Measurements from ENCODE around the gene RYR3.

Gene RYR3

DNA sequence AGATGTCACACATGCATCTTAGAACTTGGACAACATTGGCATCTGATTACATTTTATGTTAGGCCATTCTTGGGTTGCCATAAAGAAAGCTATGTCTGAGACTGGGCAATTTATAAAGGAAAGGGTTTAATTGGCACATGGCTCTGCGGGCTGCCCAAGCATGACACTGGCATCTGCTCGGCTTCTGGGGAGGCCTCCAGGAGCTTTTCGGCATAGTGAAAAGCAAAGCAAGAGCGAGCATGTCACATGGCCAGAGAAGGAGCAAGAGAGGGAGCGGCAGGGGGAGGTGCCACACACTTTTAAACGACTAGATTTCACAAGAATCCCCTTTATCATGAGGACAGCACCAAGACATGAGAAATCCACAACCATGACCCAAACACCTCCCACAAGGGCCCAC, 11.3 kb downstream of the RYR3 start:
- DNase-seq: no peak

DNA sequence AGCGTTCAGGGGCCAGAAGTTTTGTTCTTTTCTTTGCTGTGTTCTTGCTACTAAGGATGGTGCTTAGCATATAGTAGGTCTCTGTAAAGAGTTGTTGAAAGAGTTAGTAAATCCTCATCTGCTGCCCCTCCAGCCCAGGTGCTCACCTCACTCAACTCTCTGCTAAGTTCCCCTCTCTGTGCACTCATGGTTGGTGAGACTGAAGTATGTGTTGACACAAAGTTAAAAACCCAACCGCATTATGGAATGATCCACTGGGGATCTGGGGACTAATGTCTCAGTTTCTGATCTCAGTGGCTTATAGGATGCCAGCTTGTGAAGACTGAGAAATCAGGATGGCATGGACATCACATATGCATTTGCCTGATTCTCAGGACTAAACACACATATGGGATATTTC, 13.8 kb downstream of the RYR3 start:
- no peak for DNase-seq

DNA sequence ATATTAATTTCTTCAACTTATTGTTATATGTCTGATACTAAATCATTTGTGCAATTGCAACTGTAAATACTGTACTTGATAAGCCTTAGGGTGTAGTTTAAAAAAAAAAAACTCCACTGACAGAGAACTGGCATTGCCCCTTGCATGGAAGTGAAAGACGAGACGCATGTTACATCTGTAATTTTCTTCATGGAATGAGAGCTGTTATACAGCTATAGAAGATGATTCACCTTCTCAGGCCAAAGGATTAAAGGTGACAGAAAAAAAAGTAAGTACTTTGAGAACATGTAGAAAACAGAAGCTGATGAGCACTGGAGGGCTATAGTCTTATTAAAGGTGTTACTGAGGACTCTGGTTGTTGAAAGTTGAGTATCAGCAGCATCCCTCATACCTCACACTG, 16.1 kb downstream of the RYR3 start:
- DNase-seq: no peak

DNA sequence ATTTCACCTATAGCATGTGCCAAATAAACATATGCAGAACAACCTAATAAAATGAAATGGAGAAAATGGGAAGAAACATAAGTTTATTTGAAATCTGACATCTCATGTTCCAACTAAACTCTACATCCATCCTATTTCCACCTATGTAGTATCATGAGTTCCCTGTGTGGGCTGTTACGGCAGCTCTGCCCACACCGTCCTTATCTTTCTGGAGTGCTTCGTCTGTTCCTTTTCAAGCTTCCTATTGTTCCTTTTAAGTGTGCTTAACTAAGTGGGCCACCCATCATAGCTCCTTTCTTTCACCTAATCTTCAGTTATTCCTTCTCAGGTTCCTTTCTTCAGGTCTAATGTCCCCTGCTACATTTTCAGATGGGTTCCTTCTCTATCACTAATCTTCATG, 17.3 kb downstream of the RYR3 start:
- DNase-seq: no peak

DNA sequence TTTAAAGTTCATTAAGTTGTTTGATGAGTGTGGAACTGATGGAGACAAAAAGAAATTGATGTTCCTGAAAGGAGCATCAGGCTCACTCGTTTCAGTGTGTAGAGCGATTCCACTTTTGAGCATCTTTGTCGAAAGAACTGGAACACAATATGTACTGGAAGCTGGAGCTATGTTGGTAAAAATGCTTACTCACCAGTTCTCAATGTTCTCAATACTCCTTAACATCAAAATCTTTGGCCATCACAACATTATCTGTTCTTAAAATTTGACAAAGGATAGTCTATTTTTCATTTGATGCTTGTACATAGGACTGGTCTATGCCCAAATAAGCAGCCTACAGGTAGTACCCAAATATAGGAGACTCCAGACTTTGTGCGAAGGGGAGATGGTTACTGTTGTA, 18.7 kb downstream of the RYR3 start:
- no peak for DNase-seq

DNA sequence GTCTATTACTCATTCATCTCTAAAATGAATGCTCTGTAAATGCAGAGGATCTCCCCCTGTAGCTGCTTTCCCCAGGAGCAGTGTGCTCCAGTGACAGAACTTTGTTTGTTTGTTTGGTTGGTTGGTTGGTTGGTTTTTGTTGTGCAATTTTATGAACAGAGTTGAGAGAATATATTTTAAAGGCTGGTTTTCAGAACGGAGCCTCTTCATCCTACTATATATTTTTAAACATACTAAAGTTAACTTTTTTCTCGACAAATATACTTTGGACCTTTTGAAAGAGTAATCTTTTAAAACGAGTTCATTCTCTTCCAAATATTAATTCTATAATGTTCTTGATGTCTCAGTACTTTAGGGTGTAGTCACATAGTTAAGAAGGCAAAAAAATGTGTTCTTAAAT, 20.2 kb downstream of the RYR3 start:
- DNase-seq: no peak

DNA sequence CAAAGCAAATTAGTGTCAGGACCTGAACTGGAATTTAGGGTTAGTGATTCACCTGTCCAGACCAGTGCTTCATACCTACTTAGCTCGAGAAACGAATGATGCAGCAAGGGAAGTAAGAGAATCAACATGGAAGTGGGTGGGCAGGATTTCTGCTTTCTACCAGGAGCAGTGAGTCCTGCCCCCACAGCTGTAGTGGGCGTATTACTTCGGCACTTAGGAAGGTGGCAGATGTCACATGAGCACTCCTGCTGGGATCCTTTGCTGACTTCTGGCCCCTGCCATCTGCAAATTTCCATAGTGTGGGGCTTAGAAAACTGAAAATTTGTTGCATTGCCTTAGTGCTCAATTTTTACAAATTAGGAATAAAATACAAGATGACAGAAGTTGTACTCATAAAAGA, 31.2 kb downstream of the RYR3 start:
- no peak for DNase-seq

DNA sequence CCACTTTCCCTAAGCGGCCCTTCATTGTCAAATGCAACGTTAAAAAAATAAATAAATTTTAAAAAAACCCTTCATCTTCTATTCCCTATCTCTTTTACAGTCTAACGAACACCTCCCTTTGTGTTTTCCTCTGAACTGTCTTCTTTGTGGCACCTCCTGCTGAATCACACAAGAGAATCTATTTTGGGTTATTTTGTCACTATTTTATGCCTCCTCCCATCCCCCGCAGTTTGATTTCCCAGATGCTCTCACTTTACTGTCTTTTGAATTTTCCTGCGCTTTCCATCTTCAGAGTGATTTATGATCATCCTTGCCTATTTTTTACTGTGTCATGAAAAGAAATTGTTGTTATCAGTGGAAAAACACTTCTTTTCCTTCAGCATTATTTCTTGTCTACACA, 32.5 kb downstream of the RYR3 start:
- no peak for DNase-seq

- no peak for DNase-seq
These were observed 33.3 kb downstream of the RYR3 start for GRCh38 chr15:33344111-33344510.

DNA sequence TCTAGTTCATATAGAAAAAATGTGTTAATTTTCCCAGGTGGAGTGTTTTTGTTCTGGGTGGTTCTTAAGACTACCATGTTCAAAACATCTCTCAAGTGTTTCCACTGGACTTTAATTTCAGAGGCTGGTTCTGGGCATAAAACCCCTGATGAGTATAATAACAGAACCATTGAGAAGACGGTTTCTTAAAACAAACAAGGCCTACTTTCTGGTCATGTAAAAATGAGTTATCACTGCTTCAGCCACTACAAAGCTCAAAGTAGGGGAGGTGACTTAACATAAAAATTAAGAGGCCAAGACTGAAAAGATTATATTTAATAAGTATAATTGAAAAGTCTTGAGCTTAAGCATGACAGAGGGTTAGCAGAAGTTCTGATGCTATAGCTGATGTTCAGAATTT, 33.8 kb downstream of the RYR3 start:
- DNase-seq: no peak

DNA sequence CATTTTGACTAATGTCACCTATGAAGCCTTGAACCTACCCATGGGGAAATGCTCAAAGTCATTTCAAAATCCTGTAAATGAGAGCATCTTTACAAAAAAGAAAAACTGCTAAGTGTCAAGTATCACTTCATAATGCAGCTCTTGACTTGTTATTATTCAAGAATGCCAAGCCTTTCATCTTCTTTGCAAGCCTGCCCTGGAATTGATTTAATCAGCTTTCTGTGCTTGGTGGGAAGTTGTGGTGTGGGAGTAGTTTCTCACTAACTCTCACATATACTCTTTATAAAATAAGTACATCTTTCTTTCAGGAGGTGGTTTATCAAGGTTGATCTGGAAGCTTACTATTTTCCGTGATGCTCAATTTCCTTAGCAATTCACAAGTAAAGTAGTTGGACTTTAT, 43.6 kb downstream of the RYR3 start:
- no peak for DNase-seq

- DNase-seq: no peak
These were observed 47.1 kb downstream of the RYR3 start for GRCh38 chr15:33357845-33358244.

DNA sequence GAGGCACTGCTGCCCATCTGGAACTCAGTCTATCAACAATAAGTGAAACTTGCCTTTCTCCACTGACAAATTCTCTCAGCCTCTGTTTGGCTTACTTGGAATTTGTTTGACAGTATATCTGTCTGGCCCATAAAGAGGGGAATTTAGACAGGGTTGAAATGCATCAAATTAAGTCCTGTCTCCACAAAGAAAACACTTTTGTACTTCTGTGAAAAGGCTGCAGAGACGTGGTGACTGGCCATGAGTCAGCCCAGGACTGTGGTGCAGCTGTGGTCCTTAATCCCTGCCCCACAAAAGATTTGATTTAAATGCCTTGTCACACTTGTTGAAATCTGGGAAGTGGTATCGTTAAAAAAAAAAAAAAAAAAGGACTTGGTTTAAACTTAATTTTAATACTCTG, 47.5 kb downstream of the RYR3 start:
- peak; percentile 16 for DNase-seq

- no peak for DNase-seq
These were observed 50.1 kb downstream of the RYR3 start for GRCh38 chr15:33360886-33361285.

GRCh38 chr15:33369941-33370622, 59.3 kb downstream of the RYR3 start:
- DNase-seq: no peak

GRCh38 chr15:33370623-33371020, 59.9 kb downstream of the RYR3 start:
- no peak for DNase-seq

- DNase-seq: no peak
These were observed 60.4 kb downstream of the RYR3 start for GRCh38 chr15:33371159-33371558.

DNA sequence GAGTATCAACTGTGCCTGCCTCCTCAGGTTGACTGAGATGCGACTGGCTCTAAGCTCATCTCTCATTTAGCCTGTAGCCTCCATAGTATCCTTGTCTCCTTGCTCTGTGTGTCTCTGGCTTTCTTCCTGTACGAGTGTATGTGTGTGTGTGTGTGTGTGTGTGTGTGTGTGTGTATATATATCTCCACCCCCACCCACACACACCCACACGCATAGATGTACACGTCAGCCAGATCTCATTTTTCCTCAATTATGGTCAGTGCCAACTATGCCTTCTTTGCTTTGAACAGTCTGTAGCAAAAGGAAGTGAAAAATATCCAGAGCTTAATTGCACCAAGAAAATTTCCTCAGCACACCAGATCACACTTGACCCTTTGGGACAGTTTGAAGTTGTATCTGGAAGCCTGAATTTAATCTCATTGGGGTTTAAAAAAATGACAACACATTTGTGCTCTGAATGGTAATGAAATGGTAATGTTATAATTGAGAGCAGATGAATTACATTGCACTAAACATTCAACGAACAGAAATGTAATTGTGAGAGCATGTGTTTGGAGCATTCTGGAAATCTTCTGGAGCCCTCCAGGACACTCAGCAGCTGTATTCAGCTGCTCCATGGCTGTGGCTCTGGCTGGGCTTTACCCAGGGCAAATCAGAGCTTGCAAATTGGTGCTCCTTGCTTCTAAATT, 63.6 kb downstream of the RYR3 start:
- DNase-seq: no peak

GRCh38 chr15:33375236-33375635, 64.5 kb downstream of the RYR3 start:
- DNase-seq: no peak

GRCh38 chr15:33377204-33377603, 66.4 kb downstream of the RYR3 start:
- no peak for DNase-seq

DNA sequence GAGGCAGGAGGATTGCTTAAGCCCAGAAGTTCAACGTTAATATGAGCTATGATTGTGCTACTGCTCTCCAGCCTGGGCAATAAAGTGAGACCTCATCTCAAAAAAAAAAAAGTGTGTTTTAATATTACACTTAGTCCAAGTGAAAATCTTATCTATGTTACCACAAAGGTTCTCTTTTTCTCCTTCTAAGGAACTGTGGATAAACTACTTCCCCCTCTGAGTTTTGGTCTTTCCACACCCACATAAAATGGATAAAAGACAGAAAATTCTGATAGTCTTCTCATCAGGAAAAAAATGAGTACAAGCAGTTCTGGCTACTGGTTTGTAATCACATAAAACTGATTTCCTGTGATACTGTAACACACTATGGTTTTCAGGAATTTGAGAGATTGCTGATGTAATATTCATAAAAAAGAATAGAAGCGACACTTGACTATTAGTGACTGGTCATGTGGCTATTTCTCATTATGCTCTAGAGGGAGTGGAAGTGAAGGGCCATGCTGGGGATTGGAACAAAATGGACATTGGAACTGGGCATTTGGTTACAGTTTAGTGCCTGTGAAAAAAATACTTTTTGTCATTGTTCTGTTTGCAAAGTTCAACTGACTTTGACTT, 68.2 kb downstream of the RYR3 start:
- no peak for DNase-seq

- no peak for DNase-seq
These were observed 69.6 kb downstream of the RYR3 start for GRCh38 chr15:33380406-33380805.

GRCh38 chr15:33382491-33382890, 71.7 kb downstream of the RYR3 start:
- no peak for DNase-seq

DNA sequence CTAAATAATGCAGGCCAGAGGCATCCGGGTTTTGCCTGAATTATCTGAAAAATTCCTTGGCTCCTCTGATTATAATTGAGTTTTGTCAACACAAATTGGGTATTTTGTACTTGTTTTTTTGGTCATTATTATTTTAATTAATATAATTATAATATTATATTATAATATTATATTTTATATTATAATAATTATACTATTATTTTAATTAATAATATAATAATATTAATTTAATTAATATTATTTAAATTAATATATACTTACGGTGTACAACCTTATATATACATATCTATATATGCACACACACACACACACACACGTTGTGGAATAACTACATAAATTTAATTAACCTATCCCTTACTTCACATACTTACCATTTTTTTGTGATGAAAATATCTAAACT, 73.5 kb downstream of the RYR3 start:
- DNase-seq: no peak
